Heart right ventricle (tissue), 16 donors: ENCODE data around the gene RP2. TPM values are rescaled to one million over a fixed set of nuclear protein-coding genes. Genes with fewer than 3 reads are reported as not detected.

Source experiments
- ATAC-seq, 8 donors: fragments of 200-7000 bp; cut with Tn5 transposase; one replicate each; pipeline ENCODE4 v1.9.1; 2020; ENCODE audit warnings: mild to moderate bottlenecking in 8 of 8, moderate library complexity in 8 of 8, moderate number of reproducible peaks in 1 of 8
- DNase-seq, 2 donors: peaks; one replicate each; pipeline ENCODE4 v3.0.0-alpha.2; 2020
- H3K27ac ChIP-seq, 10 donors: fragments of 200-600 bp; sonication (generic) in 2 of 10; one replicate each; pipeline versions ENCODE4 v1.5.0 to v1.8.0; 2020 to 2022; ENCODE audit warnings: mild to moderate bottlenecking in 3 of 10
- H3K27me3 ChIP-seq, 7 donors: fragments of 200-600 bp; one replicate each; pipeline ENCODE4 v1.8.0; 2021 to 2022; ENCODE audit warnings: mild to moderate bottlenecking in 2 of 7
- H3K36me3 ChIP-seq, 9 donors: fragments of 200-600 bp; sonication (generic) in 1 of 9; one replicate each; pipeline versions ENCODE4 v1.5.0 to v1.8.0; 2020 to 2022; ENCODE audit warnings: mild to moderate bottlenecking in 2 of 9
- H3K4me1 ChIP-seq, 9 donors: fragments of 200-600 bp; sonication (generic) in 1 of 9; one replicate each; pipeline versions ENCODE4 v1.5.0 to v1.8.0; 2020 to 2022; ENCODE audit warnings: mild to moderate bottlenecking in 4 of 9
- H3K4me3 ChIP-seq, 10 donors: fragments of 200-600 bp; sonication (generic) in 2 of 10; one replicate each; pipeline versions ENCODE4 v1.5.0 to v1.8.0; 2020 to 2022; ENCODE audit warnings: mild to moderate bottlenecking in 7 of 10, moderate library complexity in 2 of 10
- H3K9me3 ChIP-seq, 11 donors: fragments of 200-600 bp in 10 of 11; sonication (generic) in 2 of 11; one replicate each; pipeline versions ENCODE4 v1.5.0 to v1.8.0; 2013 to 2022; ENCODE audit warnings: mild to moderate bottlenecking in 2 of 11, control low read depth in 1 of 11, moderate library complexity in 1 of 11
- whole genome bisulfite sequencing, 2 donors: extraction: QIAGEN DNeasy Blood & Tissue Kit; methylation state at CpG; one replicate each; pipeline ENCODE4 v1.1.7; 2013; ENCODE audit warnings: inconsistent platforms in 1 of 2; 5-methylcytosine and 5-hydroxymethylcytosine counted together
- intact Hi-C, 10 donors: fragments of 100-400 bp; cut with DNase I; formaldehyde crosslinking; loops; one replicate each; pipeline versions ENCODE4 v1.11.1 to v1.14.2; 2022
- polyA plus RNA-seq, 2 donors: library from polyadenylated mRNA; stranded (reverse); fragments of 200-250 nt; gene quantifications; one replicate each; pipeline ENCODE4 v1.2.3, GENCODE V29; 2013
- total RNA-seq, 10 donors: library from RNA; stranded (reverse); fragmentation: NEBNext Ultra II Directional in 3 of 10; extraction: Animal tissue kit (Norgen Biotek cat#: 25700) in 3 of 10; gene quantifications; one replicate each; pipeline versions ENCODE4 v1.2.1 to v1.2.4, GENCODE V29; 2021 to 2023
- TF ChIP-seq, protein P1 (sequence below), 9 donors: fragments of 200-600 bp; sonication (generic) in 2 of 9; IDR thresholded peaks; one replicate each; pipeline versions ENCODE4 v1.5.0 to v1.8.0; 2021 to 2022; ENCODE audit warnings: antibody characterized with exemption in 9 of 9, mild to moderate bottlenecking in 5 of 9, moderate library complexity in 1 of 9
- donor health status: Arrhythmogenic right ventricular cardiomyopathy.
- donor health status: ischemic (EF 13 %, LVEDD 7.1; RV severe dilation, severe dysfunction).
- donor health status: healthy with polysubstance abuse.
- donor health status: DM: no; HTN: yes; CAD: no.
- donor health status: DM: no; HTN: no; CAD: no.
- donor health status: ischemic (EF 25% LVEDD 6.9; RV normal size, moderate dysfunction).
- donor health status: ischemic (EF 25% LVEDD 5.7; RV mildly dilated, moderate dysfunction).
- donor health status: healthy.
- donor health status: DM: yes; HTN: yes; CAD: no.
- donor health status: Ischemic cardiomyopathy.
- donor health status: ischemic (EF 35%, LVEDD 5.7; RV mildly dilated, moderate dysfunction).
- donor health status: nonischemic (EF 11% LVEDD 7.7; RV severe dilation, severe dysfunction).
- donor health status: DM: yes; HTN: yes; CAD: no.
- donor health status: PGD.
- donor health status: ischemic (EF 29% LVEDD 5.4; RV normal size, mild dysfunction).
- donor health status: nonischemic (EF 23%, LVEDD 6.1; RV moderate dilation, normal function).

The RP2 gene
- total and polyA plus RNA-seq, 12 donors, result 2.2 to 5.8 (median 2.9) TPM

GRCh38 chrX:46865281-46865680 lies 28.4 kb downstream of the RP2 start:
- TF ChIP-seq, protein P1, sequence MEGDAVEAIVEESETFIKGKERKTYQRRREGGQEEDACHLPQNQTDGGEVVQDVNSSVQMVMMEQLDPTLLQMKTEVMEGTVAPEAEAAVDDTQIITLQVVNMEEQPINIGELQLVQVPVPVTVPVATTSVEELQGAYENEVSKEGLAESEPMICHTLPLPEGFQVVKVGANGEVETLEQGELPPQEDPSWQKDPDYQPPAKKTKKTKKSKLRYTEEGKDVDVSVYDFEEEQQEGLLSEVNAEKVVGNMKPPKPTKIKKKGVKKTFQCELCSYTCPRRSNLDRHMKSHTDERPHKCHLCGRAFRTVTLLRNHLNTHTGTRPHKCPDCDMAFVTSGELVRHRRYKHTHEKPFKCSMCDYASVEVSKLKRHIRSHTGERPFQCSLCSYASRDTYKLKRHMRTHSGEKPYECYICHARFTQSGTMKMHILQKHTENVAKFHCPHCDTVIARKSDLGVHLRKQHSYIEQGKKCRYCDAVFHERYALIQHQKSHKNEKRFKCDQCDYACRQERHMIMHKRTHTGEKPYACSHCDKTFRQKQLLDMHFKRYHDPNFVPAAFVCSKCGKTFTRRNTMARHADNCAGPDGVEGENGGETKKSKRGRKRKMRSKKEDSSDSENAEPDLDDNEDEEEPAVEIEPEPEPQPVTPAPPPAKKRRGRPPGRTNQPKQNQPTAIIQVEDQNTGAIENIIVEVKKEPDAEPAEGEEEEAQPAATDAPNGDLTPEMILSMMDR (IDR thresholded peaks at IDR 0.05), result no peak
- DNase-seq, result no peak
- WGBS, 2 donors, result 66 to 73% methylated on average over 4 of the region's 4 CpGs
- no peaks in the 10 kb centered on the region for H3K27me3 ChIP-seq
- intact Hi-C loops, result no loop called here
- peaks cover 0 to 23% (median 0%) of the 10 kb centered on the region in 9 donors for H3K36me3 ChIP-seq
- H3K4me3 ChIP-seq, result no peak overlapping the region
- ATAC-seq, result no peak
- peaks cover 0 to 6% (median 0%) of the 10 kb centered on the region in 11 donors for H3K9me3 ChIP-seq
- H3K4me1 ChIP-seq, result peaks cover 0 to 5% (median 0%) of the 10 kb centered on the region in 9 donors
- peak overlapping the region in 1 of 10 donors; percentile 20 for H3K27ac ChIP-seq

DNA sequence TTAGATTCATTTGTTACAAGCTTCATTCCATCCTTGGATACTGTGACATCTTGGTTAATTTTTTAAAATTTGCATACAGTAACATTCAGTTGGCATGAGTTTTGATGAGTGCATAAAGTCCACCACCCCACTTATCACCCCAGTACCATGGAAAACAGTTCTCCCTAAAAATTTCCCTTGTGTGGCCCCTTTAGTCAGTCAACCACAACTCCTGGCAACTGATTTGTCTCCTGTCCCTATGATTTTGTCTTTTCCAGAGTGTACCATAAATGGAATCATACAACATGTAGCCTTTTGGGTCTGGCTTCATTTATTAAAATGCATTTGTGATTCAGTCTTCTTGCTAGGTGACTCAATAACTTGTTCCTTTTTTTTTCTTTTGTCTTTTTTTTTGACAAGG lies 29.9 kb downstream of the RP2 start:
- TF ChIP-seq, protein P1 (IDR thresholded peaks at IDR 0.05), result no peak
- intact Hi-C loops, result no loop called here
- DNase-seq, result no peak
- no peak for ATAC-seq
- no peak overlapping the region for H3K4me3 ChIP-seq
- peaks cover 0 to 5% (median 0%) of the 10 kb centered on the region in 9 donors for H3K4me1 ChIP-seq
- no peaks in the 10 kb centered on the region for H3K27me3 ChIP-seq
- peaks cover 0 to 14% (median 0%) of the 10 kb centered on the region in 9 donors for H3K36me3 ChIP-seq
- H3K27ac ChIP-seq, result no peak overlapping the region
- H3K9me3 ChIP-seq, result peaks cover 0 to 6% (median 0%) of the 10 kb centered on the region in 11 donors

DNA sequence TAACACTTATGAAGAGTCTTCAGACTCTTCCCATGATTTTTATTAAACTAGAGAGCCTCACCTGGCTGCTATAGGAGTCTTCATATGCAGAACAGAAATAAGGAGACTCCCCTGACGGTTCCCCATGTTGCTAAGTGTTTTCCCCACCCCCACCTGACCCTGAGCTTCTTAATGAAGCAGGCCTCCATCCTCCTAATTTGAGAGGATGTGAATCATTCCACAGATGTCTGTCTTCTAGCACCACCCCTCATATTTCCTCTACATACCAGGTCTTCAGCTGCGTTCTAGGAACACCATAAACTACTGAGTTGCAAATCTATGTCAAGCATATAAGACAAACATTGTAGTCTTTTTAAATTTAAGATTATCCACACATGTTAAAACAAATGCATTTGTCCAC lies 36.9 kb downstream of the RP2 start:
- WGBS, 2 donors, result 62 to 78% methylated on average over 2 of the region's 2 CpGs
- H3K27ac ChIP-seq, result no peak overlapping the region

GRCh38 chrX:46876901-46877300 lies 40.1 kb downstream of the RP2 start:
- intact Hi-C loops, result no loop called here
- Histone ChIP-seq H3K4me1 (no peaks in the 10 kb centered on the region), H3K4me3 (no peak overlapping the region), H3K27ac (no peak overlapping the region), H3K9me3 (no peaks in the 10 kb centered on the region), H3K27me3 (peaks cover 0 to 13% (median 0%) of the 10 kb centered on the region in 7 donors), H3K36me3 (peaks cover 0 to 21% (median 0%) of the 10 kb centered on the region in 9 donors)
- ATAC-seq (no peak), DNase-seq (no peak)
- TF ChIP-seq, protein P1 (IDR thresholded peaks at IDR 0.05), result no peak

More for the DNA sequence above, 36.9 kb downstream of the RP2 start:
- ATAC-seq, result no peak
- Histone ChIP-seq H3K4me1 (no peaks in the 10 kb centered on the region), H3K36me3 (peaks cover 0 to 9% (median 0%) of the 10 kb centered on the region in 9 donors), H3K9me3 (no peaks in the 10 kb centered on the region), H3K4me3 (no peak overlapping the region), H3K27me3 (peaks cover 0 to 2% (median 0%) of the 10 kb centered on the region in 7 donors)
- intact Hi-C loops, result no loop called here
- TF ChIP-seq, protein P1 (IDR thresholded peaks at IDR 0.05), result no peak
- DNase-seq, result no peak
